ENCODE data around the gene OTULINL.

Gene OTULINL

DNA sequence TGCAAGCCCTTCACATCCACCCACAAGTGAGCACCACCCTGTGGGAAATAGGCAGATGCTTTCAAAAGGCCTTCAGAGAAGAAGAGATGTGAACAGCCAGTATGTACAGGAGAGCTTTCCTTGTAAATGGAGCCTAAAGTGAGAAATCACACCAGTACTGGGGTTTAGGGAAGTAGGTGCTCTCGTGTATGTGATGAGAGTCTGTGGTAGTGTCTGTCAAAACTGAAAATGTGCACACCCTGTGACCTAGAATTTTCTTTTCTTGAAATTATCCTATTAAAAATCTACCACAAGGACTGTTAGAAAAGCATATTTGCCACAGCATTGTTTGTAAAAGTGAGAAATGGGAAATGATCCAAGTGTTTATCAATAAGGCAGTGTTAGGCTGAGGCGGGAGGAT lies 16.6 kb downstream of the OTULINL start:
- Histone ChIP-seq H3K9me3 (no peaks in the 10 kb centered on the region), H3K4me1 (peaks cover 24% of the 10 kb centered on the region), H3K27me3 (no peaks in the 10 kb centered on the region), H3K4me3 (ENCODE audit: low read depth, low read length) (no peak overlapping the region), H3K36me3 (peaks cover 15% of the 10 kb centered on the region)
- no peak for DNase-seq
- TF ChIP-seq, protein P1, sequence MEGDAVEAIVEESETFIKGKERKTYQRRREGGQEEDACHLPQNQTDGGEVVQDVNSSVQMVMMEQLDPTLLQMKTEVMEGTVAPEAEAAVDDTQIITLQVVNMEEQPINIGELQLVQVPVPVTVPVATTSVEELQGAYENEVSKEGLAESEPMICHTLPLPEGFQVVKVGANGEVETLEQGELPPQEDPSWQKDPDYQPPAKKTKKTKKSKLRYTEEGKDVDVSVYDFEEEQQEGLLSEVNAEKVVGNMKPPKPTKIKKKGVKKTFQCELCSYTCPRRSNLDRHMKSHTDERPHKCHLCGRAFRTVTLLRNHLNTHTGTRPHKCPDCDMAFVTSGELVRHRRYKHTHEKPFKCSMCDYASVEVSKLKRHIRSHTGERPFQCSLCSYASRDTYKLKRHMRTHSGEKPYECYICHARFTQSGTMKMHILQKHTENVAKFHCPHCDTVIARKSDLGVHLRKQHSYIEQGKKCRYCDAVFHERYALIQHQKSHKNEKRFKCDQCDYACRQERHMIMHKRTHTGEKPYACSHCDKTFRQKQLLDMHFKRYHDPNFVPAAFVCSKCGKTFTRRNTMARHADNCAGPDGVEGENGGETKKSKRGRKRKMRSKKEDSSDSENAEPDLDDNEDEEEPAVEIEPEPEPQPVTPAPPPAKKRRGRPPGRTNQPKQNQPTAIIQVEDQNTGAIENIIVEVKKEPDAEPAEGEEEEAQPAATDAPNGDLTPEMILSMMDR (IDR thresholded peaks at IDR 0.05; ENCODE audit: low read depth, low read length): no peak

DNA sequence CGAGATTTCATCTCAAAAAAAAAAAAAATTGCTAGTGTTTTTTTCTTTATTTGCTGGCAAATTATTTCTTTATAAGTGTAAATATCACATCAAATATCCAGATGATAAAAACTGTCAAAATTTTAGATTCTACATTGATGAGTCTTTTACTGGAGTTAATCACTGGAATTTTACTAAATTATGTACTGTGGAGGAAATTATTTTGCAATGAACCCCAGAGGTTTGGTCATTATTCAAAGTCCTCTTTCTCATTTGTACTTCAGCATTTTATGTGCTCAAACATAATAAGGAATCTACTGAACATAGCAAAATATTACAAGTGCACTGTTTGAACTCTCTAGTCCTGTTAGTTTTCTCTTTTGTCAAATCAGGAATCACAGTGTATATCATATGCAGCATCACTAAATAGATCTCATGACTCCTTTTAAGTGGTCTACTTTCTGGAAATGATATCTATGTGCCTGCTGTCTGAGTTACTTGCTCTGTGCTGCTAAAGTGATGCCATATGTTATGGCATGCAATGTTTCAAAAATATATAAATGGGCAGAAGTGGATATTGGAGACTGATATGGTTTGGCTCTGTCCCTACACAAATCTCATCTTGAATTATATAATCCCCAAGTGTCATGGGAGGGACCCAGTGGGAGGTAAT lies 18.0 kb downstream of the OTULINL start:
- Histone ChIP-seq H3K9me3 (no peaks in the 10 kb centered on the region), H3K27me3 (no peaks in the 10 kb centered on the region), H3K4me3 (ENCODE audit: low read depth, low read length) (no peak overlapping the region), H3K36me3 (peaks cover 20% of the 10 kb centered on the region), H3K4me1 (peaks cover 10% of the 10 kb centered on the region)
- no peak for DNase-seq
- TF ChIP-seq, protein P1 (IDR thresholded peaks at IDR 0.05; ENCODE audit: low read depth, low read length): no peak

DNA sequence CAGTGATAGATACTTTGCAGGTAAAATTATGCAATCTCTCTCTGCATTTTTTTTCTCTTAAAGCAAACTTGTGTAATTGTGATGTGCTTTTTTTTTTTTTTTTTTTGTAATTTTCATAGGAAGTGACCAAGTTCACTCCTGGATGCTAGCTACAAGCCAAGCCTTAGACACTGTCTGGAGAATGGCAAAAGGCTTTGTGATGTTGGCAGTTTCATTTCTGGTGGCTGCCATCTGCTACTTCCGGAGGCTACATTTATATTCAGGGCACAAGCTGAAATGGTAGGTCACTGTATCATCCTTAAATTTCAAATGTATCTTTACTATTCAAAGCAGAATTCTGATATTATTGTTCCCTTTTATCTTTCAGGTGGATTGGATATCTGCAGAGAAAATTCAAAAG lies 19.3 kb downstream of the OTULINL start:
- Histone ChIP-seq H3K36me3 (peaks cover 23% of the 10 kb centered on the region), H3K4me3 (ENCODE audit: low read depth, low read length) (no peak overlapping the region), H3K4me1 (peaks cover 3% of the 10 kb centered on the region), H3K9me3 (no peaks in the 10 kb centered on the region), H3K27me3 (no peaks in the 10 kb centered on the region)
- TF ChIP-seq, protein P1 (IDR thresholded peaks at IDR 0.05; ENCODE audit: low read depth, low read length): no peak
- DNase-seq: no peak

DNA sequence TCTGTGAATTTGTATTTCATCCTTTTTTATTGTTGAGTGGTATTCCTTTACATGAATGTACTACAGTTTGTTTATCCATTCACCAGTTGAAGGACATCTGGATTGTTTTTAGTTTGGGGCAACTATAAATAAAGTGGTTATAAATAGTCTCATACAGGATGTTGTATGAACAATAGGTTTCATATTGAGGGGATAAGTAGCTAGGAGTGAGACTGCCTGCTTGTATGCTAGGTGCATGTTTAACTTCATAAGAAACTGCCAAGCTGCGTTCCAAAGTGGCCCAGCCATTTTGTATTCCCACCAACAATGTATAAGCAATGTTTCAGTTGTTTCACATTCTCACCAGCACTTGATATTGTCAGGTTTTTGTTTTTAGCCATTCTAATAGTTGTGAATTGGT lies 21.5 kb downstream of the OTULINL start:
- Histone ChIP-seq H3K27me3 (no peaks in the 10 kb centered on the region), H3K36me3 (peaks cover 37% of the 10 kb centered on the region), H3K4me1 (no peaks in the 10 kb centered on the region; the same call in 1 of the 2 replicates), H3K4me3 (ENCODE audit: low read depth, low read length) (no peak overlapping the region), H3K9me3 (no peaks in the 10 kb centered on the region)
- TF ChIP-seq, protein P1 (IDR thresholded peaks at IDR 0.05; ENCODE audit: low read depth, low read length): no peak
- DNase-seq: no peak

DNA sequence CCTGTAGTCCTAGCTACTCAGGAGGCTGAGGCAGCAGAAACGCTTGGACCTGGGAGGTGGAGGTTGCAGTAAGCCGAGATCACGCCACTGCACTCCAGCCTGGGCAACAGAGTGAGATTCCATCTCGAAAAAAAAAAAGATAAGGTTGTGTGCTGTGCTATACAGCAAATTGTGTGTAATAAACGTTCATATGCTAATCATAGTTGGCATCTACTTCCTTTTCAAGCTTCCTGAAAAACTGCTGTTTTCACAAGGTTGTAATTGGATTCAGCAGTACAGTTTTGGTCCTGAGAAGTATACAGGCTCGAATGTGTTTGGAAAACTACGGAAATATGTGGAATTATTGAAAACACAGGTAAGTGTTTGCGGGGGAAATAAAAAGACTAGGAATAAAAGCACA lies 25.5 kb downstream of the OTULINL start:
- no peaks in the 10 kb centered on the region for H3K9me3 ChIP-seq
- H3K36me3 ChIP-seq: peaks cover 41% of the 10 kb centered on the region
- H3K4me1 ChIP-seq: no peaks in the 10 kb centered on the region
- TF ChIP-seq, protein P1 (IDR thresholded peaks at IDR 0.05; ENCODE audit: low read depth, low read length): no peak
- no peaks in the 10 kb centered on the region for H3K27me3 ChIP-seq
- no peak for DNase-seq
- no peak overlapping the region for H3K4me3 ChIP-seq (ENCODE audit: low read depth, low read length)

DNA sequence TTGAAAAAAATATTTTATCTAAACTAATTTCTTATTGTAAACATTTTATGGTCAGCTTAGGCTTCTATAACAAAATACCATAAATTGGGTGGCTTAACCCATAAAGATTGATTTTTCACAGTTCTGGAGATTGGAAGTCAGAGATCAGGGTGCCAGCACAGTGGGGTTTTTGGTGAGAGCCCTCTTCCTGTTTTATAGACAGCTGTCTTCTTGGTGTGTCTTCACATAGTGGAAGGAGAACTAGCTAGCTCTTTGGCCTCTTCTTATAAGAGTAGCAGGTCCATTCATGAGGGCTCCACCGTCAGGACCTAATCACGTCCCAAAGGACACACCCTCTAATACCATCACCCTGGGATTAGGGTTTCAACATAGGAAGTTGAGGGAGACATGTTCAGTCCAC lies 26.6 kb downstream of the OTULINL start:
- H3K9me3 ChIP-seq: no peaks in the 10 kb centered on the region
- DNase-seq: no peak
- peaks cover 32% of the 10 kb centered on the region for H3K36me3 ChIP-seq
- no peaks in the 10 kb centered on the region for H3K4me1 ChIP-seq
- no peak overlapping the region for H3K4me3 ChIP-seq (ENCODE audit: low read depth, low read length)
- H3K27me3 ChIP-seq: no peaks in the 10 kb centered on the region
- TF ChIP-seq, protein P1 (IDR thresholded peaks at IDR 0.05; ENCODE audit: low read depth, low read length): no peak
